ENCODE data around the gene KCNQ1. TPM values are rescaled to one million over a fixed set of nuclear protein-coding genes. Genes with fewer than 3 reads are reported as not detected.

Gene KCNQ1
- total RNA-seq, 2 experiments from 2014 or later = 4.3 to 9.2 TPM

- Mint-ChIP-seq H3K27me3 (peaks cover 6% of the 10 kb centered on the region), H3K27ac (no peak overlapping the region), H3K4me3 (no peak overlapping the region), H3K4me1 (no peaks in the 10 kb centered on the region), H3K36me3 (no peaks in the 10 kb centered on the region), H3K9me3 (ENCODE audit: low read depth) (peaks cover 5% of the 10 kb centered on the region)
- no peak for ATAC-seq
- CTCF ChIA-PET = no interaction called here
- DNase-seq = no peak
Measured at GRCh38 chr11:2833051-2833715, 388.4 kb downstream of the KCNQ1 start.

GRCh38 chr11:2833716-2834502 is 389.1 kb downstream of the KCNQ1 start:
- no peaks in the 10 kb centered on the region for H3K9me3 Mint-ChIP-seq (ENCODE audit: low read depth)
- no peak overlapping the region for H3K27ac Mint-ChIP-seq
- H3K4me3 Mint-ChIP-seq = no peak overlapping the region
- H3K36me3 Mint-ChIP-seq = no peaks in the 10 kb centered on the region
- ATAC-seq (no peak), DNase-seq (no peak)
- no peaks in the 10 kb centered on the region for H3K4me1 Mint-ChIP-seq
- CTCF ChIA-PET = no interaction called here
- H3K27me3 Mint-ChIP-seq = peaks cover 3% of the 10 kb centered on the region

- Mint-ChIP-seq H3K4me3 (no peak overlapping the region), H3K9me3 (ENCODE audit: low read depth) (no peaks in the 10 kb centered on the region), H3K36me3 (no peaks in the 10 kb centered on the region), H3K27ac (no peak overlapping the region), H3K27me3 (no peaks in the 10 kb centered on the region), H3K4me1 (no peaks in the 10 kb centered on the region)
- no peak for DNase-seq
- CTCF ChIA-PET = no interaction called here
- no peak for ATAC-seq
Measured at GRCh38 chr11:2834503-2835273, 389.9 kb downstream of the KCNQ1 start.

- no peak overlapping the region for H3K4me3 Mint-ChIP-seq
- no peaks in the 10 kb centered on the region for H3K27me3 Mint-ChIP-seq
- H3K4me1 Mint-ChIP-seq = no peaks in the 10 kb centered on the region
- no peak for ATAC-seq
- no peaks in the 10 kb centered on the region for H3K9me3 Mint-ChIP-seq (ENCODE audit: low read depth)
- CTCF ChIA-PET = no interaction called here
- H3K36me3 Mint-ChIP-seq = no peaks in the 10 kb centered on the region
- H3K27ac Mint-ChIP-seq = no peak overlapping the region
- DNase-seq = no peak
Measured at GRCh38 chr11:2835296-2835695, 390.5 kb downstream of the KCNQ1 start.

GRCh38 chr11:2835751-2836150 is 390.9 kb downstream of the KCNQ1 start:
- CTCF ChIA-PET = no interaction called here
- ATAC-seq = no peak
- H3K9me3 Mint-ChIP-seq (ENCODE audit: low read depth) = no peaks in the 10 kb centered on the region

GRCh38 chr11:2836315-2837095 is 391.7 kb downstream of the KCNQ1 start:
- Mint-ChIP-seq H3K27me3 (no peaks in the 10 kb centered on the region), H3K9me3 (ENCODE audit: low read depth) (no peaks in the 10 kb centered on the region), H3K36me3 (no peaks in the 10 kb centered on the region), H3K27ac (no peak overlapping the region), H3K4me1 (no peaks in the 10 kb centered on the region), H3K4me3 (no peak overlapping the region)
- CTCF ChIA-PET = no interaction called here
- no peak for DNase-seq
- ATAC-seq = no peak

More at GRCh38 chr11:2835751-2836150, 390.9 kb downstream of the KCNQ1 start:
- no peaks in the 10 kb centered on the region for H3K27me3 Mint-ChIP-seq
- H3K36me3 Mint-ChIP-seq = no peaks in the 10 kb centered on the region
- H3K27ac Mint-ChIP-seq = no peak overlapping the region
- no peaks in the 10 kb centered on the region for H3K4me1 Mint-ChIP-seq
- DNase-seq = no peak
- no peak overlapping the region for H3K4me3 Mint-ChIP-seq

- CTCF ChIA-PET = no interaction called here
- Mint-ChIP-seq H3K4me1 (no peaks in the 10 kb centered on the region), H3K36me3 (no peaks in the 10 kb centered on the region)
Measured at GRCh38 chr11:2837096-2837601, 392.3 kb downstream of the KCNQ1 start.

GRCh38 chr11:2837651-2838050 is 392.8 kb downstream of the KCNQ1 start:
- DNase-seq (no peak), ATAC-seq (no peak)
- Mint-ChIP-seq H3K27ac (no peak overlapping the region), H3K36me3 (no peaks in the 10 kb centered on the region), H3K4me3 (no peak overlapping the region), H3K4me1 (no peaks in the 10 kb centered on the region), H3K27me3 (no peaks in the 10 kb centered on the region), H3K9me3 (ENCODE audit: low read depth) (no peaks in the 10 kb centered on the region)
- CTCF ChIA-PET = no interaction called here

More at GRCh38 chr11:2837096-2837601, 392.3 kb downstream of the KCNQ1 start:
- DNase-seq = no peak
- Mint-ChIP-seq H3K4me3 (no peak overlapping the region), H3K27me3 (no peaks in the 10 kb centered on the region), H3K27ac (no peak overlapping the region), H3K9me3 (ENCODE audit: low read depth) (no peaks in the 10 kb centered on the region)
- no peak for ATAC-seq

- no peaks in the 10 kb centered on the region for H3K4me1 Mint-ChIP-seq
- no peak overlapping the region for H3K27ac Mint-ChIP-seq
- no peaks in the 10 kb centered on the region for H3K27me3 Mint-ChIP-seq
- DNase-seq (no peak), ATAC-seq (no peak)
- H3K4me3 Mint-ChIP-seq = no peak overlapping the region
- no peaks in the 10 kb centered on the region for H3K9me3 Mint-ChIP-seq (ENCODE audit: low read depth)
- no peaks in the 10 kb centered on the region for H3K36me3 Mint-ChIP-seq
- CTCF ChIA-PET = no interaction called here
Measured at GRCh38 chr11:2838091-2838490, 393.3 kb downstream of the KCNQ1 start.

- H3K27ac Mint-ChIP-seq = no peak overlapping the region
- H3K27me3 Mint-ChIP-seq = no peaks in the 10 kb centered on the region
- no peak for ATAC-seq
- H3K36me3 Mint-ChIP-seq = no peaks in the 10 kb centered on the region
- no peak for DNase-seq
- no peaks in the 10 kb centered on the region for H3K4me1 Mint-ChIP-seq
- no peaks in the 10 kb centered on the region for H3K9me3 Mint-ChIP-seq (ENCODE audit: low read depth)
- CTCF ChIA-PET = no interaction called here
- no peak overlapping the region for H3K4me3 Mint-ChIP-seq
Measured at GRCh38 chr11:2838676-2839294, 394.0 kb downstream of the KCNQ1 start.

- Mint-ChIP-seq H3K27me3 (no peaks in the 10 kb centered on the region), H3K27ac (no peak overlapping the region), H3K4me3 (no peak overlapping the region), H3K4me1 (no peaks in the 10 kb centered on the region), H3K9me3 (ENCODE audit: low read depth) (no peaks in the 10 kb centered on the region), H3K36me3 (no peaks in the 10 kb centered on the region)
- ATAC-seq = no peak
- DNase-seq = no peak
- CTCF ChIA-PET = no interaction called here
Measured at GRCh38 chr11:2839395-2839943, 394.7 kb downstream of the KCNQ1 start.

GRCh38 chr11:2841411-2842190 is 396.8 kb downstream of the KCNQ1 start:
- ATAC-seq = no peak
- no peak overlapping the region for H3K4me3 Mint-ChIP-seq
- H3K9me3 Mint-ChIP-seq (ENCODE audit: low read depth) = no peaks in the 10 kb centered on the region
- CTCF ChIA-PET = interaction anchor here (1.3 kb wide), 1 partner anchor 250 kb away, joined by 3 read pairs; no protein-coding TSS in a partner anchor
- H3K36me3 Mint-ChIP-seq = no peaks in the 10 kb centered on the region
- no peak for DNase-seq
- no peaks in the 10 kb centered on the region for H3K27me3 Mint-ChIP-seq
- H3K27ac Mint-ChIP-seq = no peak overlapping the region
- H3K4me1 Mint-ChIP-seq = no peaks in the 10 kb centered on the region
